Left cardiac atrium (tissue), 4 donors: ENCODE measurements around the gene PHF19. TPM values are rescaled to one million over a fixed set of nuclear protein-coding genes. Genes with fewer than 3 reads are reported as not detected.

Source experiments
- ATAC-seq, 2 donors: fragments of 200-7000 bp; cut with Tn5 transposase; one replicate each; pipeline ENCODE4 v1.9.1; 2020; ENCODE audit warnings: mild to moderate bottlenecking in 2 of 2, moderate library complexity in 2 of 2
- DNase-seq: peaks from one replicate; pipeline ENCODE4 v3.0.0-alpha.2; 2020
- intact Hi-C, 2 donors: fragments of 100-400 bp; cut with DNase I; formaldehyde crosslinking; loops; one replicate each; pipeline versions ENCODE4 v1.14.1 to v1.15.1; 2022 to 2023
- total RNA-seq, 2 donors: library from RNA; stranded (reverse); fragmentation: NEBNext Ultra II Directional; extraction: Animal tissue kit (Norgen Biotek cat#: 25700); gene quantifications; one replicate each; pipeline ENCODE4 v1.2.1, GENCODE V29; 2021
- donor health status: DM: no; HTN: yes; CAD: no.
- donor health status: DM: no; HTN: yes; CAD: no; lungs with severe emphysema.
- donor health status: DM: yes; HTN: yes; CAD: no.
- donor health status: Dilated cardiomyopathy.

Gene PHF19
- total RNA-seq, 2 donors from 2014 or later, result 16.8 to 18.5 TPM

DNA sequence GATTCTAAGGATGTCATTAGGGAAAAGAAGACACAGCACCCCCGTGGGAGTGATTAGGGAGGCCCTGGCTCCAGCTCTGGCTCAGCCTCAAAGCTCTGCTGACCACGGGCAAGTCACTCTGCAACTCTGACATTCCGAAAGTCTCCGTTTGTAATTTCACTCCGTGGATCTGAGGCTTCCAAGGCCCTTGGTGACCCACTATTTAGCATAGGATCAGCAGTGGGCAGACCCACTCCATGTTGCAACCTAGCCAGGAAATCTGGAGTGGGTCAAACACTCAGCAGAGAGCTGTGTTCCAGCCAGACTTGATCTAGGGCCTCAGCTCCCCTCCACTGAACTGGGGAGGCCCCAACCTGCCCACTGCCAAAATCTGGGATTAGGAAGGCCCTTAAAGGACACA is 11.8 kb downstream of the PHF19 start:
- ATAC-seq, result no peak
- DNase-seq, result no peak
- intact Hi-C loops, result no loop called here

DNA sequence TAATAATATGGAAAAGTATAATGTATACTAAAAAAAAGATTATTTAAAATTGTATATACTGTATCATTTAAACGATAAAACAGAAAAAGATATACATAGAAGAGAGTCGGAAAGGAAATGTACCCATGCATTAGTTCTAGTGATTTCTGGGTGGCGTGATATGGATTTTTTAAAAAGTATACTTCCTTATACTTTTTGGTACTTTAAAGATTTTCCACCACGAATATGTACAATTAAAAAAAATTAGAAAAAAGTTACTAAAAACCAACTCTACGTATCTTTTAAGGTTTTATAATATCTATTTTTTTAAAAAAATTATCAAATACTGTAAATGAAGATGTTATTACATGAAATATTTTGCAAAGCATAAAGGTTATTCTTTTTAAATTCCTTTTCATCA is 12.3 kb downstream of the PHF19 start:
- intact Hi-C loops, result no loop called here
- DNase-seq, result no peak

DNA sequence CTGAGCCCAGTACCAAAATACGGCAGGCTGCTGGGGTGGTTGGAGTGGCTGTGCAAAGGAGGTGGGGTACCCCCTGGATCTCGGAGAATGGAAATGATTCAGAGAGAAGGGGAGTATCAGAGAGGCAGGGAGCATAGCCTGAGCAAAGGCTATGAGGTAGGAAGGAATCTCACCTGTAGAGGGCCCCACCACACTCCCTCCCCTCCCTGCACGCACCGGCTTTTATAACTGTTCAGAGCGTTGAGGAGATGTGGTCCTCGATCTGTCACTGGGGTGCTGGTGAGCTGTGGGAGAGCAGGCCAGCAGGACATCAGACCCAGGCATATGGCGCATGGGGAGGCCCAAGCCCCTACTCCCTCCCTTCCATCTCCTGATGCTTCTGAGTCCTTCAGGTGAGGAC is 13.2 kb downstream of the PHF19 start:
- intact Hi-C loops, result no loop called here
- ATAC-seq (no peak), DNase-seq (no peak)

More for the DNA sequence above, 12.3 kb downstream of the PHF19 start:
- ATAC-seq, result no peak

DNA sequence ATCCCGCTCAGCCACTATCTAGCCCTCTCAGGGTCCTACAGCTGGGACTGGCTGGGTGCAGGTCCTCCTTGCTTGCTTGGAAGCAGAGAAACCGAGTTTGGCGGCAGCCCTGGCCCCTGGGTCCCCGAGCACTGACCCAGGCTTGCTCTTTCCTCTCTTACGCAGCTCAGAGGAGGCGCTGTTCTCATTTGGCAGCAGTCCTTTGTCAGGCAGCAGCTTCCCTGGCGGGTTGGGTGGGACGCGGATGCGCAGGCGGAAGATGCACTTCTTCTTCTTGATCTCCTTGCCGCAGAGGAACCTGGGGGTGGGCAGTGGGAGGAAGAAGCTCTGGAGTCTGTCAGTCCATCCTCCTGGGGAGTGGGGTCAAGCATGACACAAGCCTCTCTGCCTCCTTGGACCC is 14.5 kb downstream of the PHF19 start:
- intact Hi-C loops, result no loop called here
- DNase-seq (no peak), ATAC-seq (no peak)

DNA sequence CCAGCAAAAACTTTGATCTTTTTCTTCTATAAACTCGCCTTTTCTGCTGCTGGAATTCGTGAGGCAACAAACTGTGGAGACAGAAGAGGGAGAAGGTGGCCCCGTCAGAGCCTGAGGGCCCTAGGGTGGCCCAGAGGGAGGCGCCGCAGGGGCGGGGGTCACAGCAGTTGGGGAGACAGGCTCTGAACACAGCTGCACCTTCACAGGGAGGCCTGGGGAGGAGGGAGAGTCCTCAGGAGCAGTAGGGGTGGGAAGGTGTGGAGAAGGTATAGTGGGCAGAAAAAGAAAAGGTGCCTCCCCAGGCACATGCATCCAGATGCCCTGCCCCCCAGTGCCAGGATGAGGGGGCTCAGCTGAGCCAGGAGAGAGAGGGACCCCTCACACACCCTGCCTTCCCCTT is 15.1 kb downstream of the PHF19 start:
- no peak for ATAC-seq
- no peak for DNase-seq
- intact Hi-C loops, result no loop called here

DNA sequence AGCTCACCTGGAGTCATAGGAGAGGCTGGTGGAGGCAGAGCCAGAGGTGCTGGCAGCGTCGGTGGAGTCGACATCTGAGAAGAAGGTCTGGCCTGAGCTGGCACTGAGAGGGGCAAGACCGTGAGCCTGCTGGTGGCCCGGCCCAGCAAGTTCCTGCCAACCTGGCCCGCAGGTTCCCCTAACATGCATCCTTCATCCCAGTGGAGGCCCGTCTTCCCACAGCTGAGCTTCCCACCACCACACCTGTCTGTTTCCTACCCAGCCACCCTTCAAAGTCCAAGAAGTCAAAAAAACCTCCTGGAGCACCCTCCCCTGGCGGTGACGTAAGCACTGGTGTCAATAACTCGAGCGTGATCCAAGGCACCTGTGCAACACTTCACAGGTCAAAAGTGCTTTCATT is 16.9 kb downstream of the PHF19 start:
- intact Hi-C loops, result no loop called here
- ATAC-seq, result no peak
- no peak for DNase-seq

DNA sequence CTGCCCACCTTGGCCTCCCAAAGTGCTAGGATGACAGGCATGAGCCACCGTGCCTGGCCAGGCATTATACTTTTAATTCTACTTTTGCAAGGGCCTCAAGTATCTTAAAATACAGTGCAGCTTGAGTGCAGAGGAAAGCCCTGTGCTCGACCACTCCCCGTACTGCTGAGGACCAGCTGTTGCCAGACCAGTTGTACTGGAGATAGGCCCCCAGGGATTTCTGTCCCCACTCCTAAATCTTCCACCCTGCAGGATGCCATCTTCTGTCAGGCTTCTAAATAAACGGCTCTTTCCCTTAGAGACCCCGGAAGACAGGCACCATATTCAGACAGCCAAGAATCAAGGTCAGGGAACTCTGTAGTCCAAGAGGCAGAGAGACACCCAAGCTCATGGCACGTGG is 17.6 kb downstream of the PHF19 start:
- DNase-seq (no peak), ATAC-seq (no peak)
- intact Hi-C loops, result no loop called here

DNA sequence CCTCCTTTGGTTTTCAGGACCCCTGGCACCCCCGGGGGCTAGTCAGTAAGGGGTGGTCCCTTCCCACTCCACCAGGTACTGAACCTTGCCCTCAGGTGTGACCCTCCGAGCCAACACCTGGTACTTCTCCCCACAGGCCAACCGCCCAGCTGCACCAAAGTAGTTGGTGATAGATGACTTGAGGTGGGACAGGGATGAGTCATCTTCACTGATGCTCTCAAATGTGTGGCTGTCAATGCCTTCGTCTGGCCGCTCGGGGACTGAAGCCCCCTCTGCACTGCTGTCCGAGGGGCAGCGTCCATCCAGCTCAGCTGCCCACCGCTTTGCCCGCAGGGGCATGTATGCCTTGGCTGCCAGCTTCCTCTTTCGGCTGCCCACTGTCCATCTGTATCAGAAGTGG is 19.1 kb downstream of the PHF19 start:
- ATAC-seq (no peak), DNase-seq (no peak)
- intact Hi-C loops, result no loop called here

DNA sequence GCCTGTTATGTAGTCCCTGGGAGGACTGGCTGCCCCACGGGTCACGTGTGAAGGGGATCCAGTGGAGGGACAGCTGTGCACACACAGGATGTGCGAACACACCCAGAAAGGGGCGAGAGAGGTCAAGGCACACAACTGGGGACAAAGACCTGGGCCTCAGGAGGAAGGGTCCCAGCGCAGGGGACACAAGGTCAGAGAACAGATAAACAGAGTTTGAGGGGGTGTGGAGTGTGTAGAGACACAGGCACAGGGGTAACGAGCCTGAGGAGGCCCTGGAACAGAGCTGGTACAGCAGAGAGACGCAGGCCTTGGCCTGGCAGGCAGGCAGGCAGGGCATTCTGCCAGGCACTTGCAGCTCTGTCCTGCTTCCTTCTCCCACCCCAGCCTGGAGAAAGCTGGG is 19.5 kb downstream of the PHF19 start:
- DNase-seq (no peak), ATAC-seq (peak in 1 of 2 donors; percentile 9)
- intact Hi-C loops, result no loop called here

DNA sequence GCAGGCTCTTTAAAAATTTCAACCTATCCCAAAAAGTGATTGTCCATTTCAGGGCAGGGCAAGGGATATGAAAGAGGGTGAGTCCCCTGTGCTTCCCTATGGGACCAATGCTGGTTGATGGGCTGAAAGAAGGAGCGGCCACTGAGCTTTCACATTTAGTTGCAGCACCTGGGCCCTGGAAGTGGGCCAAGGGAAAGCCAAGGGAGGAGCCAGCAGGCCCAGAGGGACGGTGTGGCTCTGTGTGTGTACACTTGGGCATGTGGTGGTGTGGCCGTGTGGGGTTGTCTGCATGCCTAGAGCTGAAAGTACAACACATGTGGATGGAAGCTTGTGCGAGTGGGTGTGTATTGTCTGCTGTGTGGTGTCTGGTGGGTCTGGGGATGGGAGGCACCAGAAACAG is 20.3 kb downstream of the PHF19 start:
- DNase-seq, result no peak
- intact Hi-C loops, result no loop called here
- no peak for ATAC-seq

DNA sequence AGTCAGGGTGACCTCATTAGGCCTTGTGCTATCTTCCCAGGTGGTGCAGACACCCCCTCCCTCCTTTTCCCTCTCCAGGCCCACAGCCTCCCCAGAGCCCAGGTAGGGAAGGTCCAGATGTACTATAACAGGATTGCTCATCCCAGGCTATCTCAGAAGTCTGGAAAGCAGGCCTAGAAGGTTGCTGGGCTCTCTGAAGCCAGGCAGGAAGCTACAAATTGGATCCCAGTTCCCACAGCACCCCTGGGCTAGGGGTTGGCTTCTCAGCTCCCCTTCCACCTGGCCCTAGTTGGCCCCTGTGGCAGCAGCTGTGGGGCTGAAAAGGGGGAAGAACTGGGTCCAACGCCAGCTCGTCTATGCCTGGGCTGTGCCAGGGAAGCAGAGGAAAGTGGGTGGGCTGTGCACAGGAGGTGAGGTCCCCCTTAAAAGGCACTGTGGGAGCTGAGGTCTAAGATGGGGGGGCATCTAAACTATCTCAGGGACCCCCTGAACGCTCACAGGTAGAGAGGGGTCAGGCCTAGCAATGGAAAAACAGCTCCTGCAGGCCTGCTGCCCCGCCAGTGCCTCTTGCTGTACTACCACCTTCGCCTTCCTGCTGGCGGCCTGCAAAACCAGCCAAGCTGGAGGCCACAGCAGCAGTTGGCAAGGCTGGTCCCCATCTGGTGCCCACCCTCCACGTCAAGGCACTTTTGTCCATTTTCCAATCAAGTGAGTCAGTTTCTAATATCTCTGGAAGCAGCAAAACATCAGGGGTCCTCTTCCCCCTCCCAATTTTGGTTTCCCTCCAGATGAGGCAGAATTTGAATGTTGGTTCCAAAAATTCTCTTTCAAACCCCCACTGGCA is 20.9 kb downstream of the PHF19 start:
- DNase-seq (no peak), ATAC-seq (no peak)
- intact Hi-C loops, result no loop called here

DNA sequence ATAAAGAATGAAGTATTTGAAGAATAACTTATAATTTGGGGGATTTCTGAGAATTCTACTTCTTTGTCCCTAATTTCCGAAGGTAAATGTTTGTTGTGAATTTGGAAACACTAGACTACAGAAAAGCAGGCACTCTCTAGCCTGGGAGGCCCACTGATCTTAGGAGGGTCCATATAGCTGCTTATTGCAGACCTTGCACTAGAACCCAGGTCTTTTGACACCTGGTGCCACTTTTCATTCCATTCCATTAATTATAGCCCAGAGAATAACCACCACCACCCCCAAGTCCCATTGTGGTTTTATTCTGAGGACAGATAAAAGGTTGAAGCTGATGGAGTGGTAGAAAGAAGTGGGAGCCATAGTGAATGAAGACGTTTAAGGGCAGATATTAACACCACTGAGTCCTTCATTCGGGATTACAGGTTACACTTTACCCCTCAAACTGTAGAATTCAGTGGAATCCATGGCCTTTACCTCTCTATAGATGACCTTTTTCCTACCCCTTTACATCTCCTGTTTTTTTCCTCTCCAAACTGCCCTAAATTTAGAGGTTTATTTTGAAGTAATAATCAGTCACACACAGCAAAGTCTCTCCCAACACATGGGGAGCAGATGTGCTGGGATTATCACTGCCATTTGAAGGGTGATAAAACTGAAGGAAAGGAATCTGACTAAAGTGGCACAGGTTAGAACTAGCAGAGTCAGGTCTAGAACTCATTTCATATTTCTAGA is 22.2 kb downstream of the PHF19 start:
- ATAC-seq, result no peak
- DNase-seq, result no peak
- intact Hi-C loops, result no loop called here

DNA sequence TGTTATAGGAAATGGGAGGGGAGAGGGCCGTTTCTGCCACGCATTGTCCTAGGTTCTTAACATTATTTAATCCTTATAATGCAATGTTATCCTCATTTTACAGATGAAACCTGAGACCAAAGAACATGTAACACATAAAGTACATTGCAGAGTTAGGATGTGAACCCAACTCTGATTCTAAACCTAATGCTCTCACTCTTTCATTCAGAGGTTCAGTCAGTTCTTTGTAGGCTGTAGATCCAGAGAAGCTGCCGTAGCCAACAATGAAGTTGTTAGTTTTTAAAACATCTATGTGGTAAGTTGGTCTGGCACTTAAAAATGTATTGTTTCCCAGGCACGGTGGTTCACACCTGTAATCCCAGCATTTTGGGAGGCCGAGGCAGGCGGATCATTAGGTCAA is 23.8 kb downstream of the PHF19 start:
- ATAC-seq (no peak), DNase-seq (no peak)
- intact Hi-C loops, result no loop called here

DNA sequence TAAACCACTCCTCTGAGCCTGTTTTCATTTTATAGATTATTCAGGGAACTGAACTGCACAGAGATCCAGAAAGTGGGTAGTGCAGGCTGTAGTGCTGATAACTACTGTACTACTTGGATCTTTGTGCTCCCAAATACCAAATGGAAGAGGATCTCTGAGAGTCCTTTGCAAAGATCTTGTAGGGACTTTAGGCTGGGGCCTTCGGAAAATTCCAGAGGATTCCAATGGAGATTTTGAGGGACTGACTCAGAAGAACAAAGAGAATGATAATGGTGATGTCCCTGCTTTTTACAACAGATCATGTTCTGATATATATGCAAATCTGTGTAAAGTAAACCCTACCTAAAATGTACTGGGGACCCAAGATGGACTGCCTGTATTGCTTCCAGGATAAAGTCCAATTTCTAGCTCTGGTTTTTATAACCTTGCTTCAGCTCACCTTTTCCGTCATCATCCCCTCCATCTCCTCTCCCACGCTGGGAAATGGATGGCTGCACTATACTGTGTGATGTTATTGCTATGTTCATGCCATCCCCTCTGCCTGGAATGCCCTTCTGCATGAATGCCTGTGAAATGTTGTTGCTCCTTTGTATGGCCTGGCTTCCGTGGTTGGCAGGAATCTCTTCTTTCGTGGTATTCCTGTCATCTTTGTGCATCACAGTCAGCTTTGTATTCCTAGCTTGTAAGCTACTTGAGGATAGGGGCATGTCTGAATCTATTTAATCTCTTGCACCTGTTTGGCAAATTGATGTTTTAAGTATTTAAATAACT is 24.6 kb downstream of the PHF19 start:
- intact Hi-C loops, result no loop called here
- no peak for ATAC-seq
- DNase-seq, result no peak

DNA sequence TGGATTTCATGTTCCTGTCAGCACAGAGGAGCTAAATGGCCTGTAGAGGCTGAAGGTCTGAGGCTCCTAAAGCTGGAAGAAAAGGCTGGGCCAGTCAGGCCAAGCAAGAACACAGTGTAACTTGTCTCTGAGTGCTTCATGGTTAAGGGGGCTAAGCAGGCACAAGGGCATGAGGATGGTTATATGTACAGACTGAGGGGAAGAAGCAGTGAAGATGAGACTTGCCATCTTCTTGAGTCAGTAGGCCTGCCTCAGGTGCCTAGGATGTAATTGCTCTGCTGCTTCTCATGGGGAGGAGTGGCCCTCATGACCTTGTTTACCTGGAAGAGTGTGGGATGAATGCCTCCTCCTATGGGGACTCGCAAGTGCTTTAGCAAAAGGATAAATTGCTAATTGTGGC is 25.5 kb downstream of the PHF19 start:
- ATAC-seq (no peak), DNase-seq (no peak)
- intact Hi-C loops, result no loop called here

DNA sequence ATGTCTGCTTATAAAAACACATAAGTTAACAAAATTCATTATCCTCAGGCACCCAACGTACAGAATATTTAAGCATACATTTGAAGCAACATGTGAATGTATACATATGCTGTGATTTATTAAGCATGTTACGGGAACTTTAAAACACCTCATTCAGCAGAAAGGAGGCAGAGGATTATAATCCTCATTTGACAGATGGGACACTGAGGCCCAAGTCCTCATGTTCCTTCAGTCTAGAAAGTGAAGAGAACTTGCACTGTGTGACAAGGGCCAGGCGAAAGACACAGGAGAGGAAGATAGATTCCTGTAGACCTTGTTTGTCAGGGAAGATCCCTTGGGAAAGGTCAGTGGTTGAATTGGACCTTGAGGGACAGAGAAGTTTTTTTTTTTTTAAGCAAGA is 26.7 kb downstream of the PHF19 start:
- DNase-seq, result no peak
- ATAC-seq, result no peak
- intact Hi-C loops, result no loop called here

DNA sequence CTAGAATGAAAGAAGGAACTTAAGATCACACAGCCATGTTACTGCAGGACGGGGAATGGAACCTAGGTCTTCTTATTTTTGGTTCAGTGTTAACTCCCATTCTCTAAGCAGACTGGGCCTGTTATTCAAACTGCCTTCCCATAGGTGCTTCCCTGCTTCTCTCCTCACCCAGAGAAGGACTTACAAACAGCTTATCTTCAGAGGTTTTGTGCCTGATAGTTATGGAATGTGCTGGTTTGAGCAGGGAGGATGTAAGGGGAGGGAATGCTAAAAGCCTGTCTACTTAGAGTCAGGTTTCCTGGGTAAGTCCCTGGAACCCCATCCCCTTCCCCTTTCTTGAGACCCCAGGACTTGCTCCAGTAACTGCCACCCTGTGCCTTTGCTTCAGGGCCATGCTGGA is 30.1 kb downstream of the PHF19 start:
- intact Hi-C loops, result no loop called here
- DNase-seq, result no peak
- no peak for ATAC-seq

DNA sequence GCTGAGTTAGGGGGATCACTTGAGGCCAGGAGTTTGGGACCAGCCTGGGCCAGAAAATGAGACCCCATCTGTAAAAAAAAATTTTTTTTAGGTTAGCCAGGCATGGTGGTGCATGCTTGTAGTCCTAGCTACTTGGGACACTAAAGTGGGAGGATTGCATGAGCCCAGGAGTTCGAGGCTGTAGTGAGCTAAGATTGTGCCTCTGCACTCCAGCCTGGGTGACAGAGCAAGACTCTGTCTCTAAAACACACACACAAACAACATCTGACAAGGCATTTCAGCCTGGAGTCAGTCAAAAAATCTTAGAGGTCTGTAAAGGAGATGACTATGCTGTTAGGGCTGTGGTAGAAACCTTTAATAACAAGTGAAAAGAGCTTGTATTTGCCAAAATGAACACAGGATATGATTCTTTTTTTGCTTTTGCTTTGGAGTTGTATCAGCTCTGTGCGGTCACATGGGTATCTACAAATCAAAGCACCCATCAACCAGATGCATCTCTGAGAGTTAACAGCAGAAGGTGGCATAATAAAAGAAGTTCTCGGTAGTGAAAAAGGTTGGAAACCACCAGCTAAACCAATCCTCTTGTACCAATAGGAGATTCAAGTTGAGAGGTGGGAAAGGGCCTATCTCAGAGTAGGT is 30.6 kb downstream of the PHF19 start:
- intact Hi-C loops, result no loop called here
- no peak for DNase-seq
- ATAC-seq, result no peak

DNA sequence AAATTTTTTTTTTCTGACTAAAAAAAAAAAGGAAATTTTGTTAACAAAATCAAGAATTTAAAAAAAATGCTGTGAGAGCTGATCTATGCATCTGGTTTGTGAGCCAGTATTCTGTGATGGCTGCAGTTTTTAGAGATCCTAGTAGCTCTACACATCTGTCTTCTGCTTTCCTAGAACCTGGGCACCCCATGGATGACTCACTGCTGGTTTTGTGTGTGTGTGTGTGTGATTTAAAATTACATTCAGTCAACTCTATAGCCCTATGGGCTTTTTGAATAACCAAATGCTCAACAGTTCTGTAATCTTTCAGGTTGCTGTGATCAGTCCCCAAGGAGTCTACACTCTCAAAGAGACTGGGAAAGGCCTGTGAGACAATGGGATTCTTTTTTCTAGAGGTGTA is 31.7 kb downstream of the PHF19 start:
- DNase-seq (no peak), ATAC-seq (no peak)
- intact Hi-C loops, result no loop called here
